Glomerular visceral epithelial cell (primary cell): Measurements from ENCODE around the gene RNF146.
"Not testable (repeated sequence)": the region's sequence is repeated elsewhere in the genome, so short reads cannot be mapped to it uniquely, and the experiment has no call there.

ENCODE experiments used
- DNase-seq: peaks from one replicate; pipeline ENCODE4 v3.0.0-alpha.2; 2016; ENCODE audit errors: extremely low spot score

The RNF146 gene, protein sequence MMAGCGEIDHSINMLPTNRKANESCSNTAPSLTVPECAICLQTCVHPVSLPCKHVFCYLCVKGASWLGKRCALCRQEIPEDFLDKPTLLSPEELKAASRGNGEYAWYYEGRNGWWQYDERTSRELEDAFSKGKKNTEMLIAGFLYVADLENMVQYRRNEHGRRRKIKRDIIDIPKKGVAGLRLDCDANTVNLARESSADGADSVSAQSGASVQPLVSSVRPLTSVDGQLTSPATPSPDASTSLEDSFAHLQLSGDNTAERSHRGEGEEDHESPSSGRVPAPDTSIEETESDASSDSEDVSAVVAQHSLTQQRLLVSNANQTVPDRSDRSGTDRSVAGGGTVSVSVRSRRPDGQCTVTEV

DNA sequence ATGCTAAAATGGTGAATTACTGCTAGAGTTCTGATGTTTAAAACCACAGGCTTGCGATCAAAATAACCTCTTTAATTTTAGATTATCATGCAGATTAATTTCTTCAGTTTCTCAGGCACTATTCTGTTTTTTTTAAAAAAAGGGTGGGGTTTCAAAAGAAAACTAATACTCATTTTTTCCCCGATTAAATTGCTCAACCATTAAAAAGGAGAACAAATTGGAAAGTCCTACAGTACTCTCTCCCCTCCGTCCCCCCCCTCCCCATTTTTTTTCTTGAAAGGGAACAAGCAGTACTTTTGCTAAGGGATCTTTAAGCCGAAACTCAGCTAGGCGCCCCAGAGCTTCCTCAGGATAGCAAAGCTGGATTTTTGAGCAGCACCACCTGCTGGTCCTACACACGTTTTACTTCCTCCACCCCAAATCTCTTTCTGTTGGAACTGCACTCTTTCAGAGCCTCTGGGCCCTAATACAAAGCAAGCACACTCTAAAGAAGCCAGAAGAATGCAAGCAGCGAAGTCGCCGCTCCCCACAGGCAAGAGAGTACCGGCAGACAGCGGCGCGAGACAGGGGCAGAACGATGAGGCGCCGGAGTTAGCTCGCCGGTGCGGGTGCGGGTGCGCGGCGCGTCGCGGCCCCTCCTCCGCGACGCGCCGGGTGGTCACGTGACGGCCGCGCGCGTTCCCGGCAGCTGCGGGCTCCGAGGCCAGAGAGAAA, at the start of gene RNF146:
Gene RNF146, plus strand, starts transcription at position 687 of the 714 bp plus-strand sequence. CDS start 13,475 bp downstream, outside the sequence.
- peak; percentile 84 for DNase-seq

- DNase-seq = no peak
These were observed 46.8 kb upstream of the RNF146 start for GRCh38 chr6:127219869-127220268.

GRCh38 chr6:127221201-127221600, 45.5 kb upstream of the RNF146 start:
- no peak for DNase-seq

DNA sequence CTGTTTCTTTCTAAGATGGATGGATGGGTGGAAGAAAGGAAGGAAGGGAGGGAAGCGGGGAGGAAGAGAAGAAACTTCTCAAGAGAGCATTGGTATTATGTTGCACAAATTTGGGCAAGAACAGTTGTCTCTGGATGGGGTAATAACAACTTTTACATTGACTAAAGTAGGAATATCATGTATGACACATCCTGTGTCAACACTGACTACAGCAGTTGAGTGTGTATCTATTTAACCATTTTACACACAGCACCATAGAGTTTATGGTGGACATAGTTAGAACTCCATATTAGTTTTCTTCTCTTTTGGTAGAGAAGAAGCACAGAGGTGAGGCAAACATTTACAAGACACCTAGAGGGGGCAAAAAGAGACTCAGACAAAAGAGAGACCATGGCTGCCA, 44.2 kb upstream of the RNF146 start:
- DNase-seq = no peak

DNA sequence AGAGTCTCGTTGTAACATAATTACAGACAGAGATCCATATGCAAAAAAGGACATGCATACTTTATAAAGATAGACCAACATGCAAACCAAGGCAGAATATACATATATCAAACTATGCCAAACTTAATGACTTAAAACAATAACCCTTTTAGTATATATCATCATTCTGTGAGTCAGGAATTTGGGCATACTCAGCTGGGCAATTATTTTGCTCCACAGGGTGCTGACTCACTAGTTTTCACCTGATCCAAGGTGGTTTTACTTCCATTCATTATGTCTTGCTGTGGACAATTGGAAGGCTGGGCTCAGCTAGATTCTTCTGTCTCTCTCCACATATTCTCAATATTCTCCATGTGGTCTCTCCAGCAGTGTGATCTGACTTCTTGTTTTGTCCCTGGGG, 41.2 kb upstream of the RNF146 start:
- no peak for DNase-seq

DNA sequence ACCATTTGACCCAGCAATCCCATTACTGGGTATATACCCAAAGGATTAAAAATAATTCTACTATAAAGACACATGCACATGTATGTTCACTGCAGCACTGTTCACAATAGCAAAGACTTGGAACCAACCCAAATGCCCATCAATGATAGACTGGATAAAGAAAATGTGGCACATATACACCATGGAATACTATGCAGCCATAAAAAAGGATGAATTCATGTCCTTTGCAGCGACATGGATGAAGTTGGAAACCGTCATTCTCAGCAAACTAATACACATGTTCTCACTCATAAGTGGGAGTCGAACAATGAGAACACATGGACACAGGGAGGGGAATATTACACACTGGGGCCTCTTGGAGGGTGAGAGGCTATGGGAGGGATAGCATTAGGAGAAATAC, 32.8 kb upstream of the RNF146 start:
- not testable (repeated sequence) for DNase-seq

DNA sequence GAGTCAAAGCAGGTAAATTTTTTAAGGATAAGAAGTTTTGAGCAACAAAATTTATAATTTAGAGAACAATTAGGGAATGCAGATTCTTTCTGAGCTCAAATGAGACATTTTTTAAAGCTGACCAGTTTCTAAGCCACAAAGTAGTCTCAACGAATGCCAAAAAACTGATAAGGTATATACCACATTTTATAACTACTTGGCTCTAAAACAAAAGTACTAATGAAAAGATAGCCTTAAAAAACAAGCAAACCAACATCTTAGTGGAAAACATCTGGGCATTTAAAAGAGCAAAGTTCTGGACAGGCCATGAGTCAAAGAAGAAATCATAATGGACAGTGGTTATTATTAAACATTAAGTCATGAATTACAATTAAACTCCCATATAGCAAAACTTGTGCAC, 23.2 kb upstream of the RNF146 start:
- DNase-seq = no peak

GRCh38 chr6:127247114-127248096, 19.3 kb upstream of the RNF146 start:
- no peak for DNase-seq

GRCh38 chr6:127249621-127250020, 17.0 kb upstream of the RNF146 start:
- no peak for DNase-seq

DNA sequence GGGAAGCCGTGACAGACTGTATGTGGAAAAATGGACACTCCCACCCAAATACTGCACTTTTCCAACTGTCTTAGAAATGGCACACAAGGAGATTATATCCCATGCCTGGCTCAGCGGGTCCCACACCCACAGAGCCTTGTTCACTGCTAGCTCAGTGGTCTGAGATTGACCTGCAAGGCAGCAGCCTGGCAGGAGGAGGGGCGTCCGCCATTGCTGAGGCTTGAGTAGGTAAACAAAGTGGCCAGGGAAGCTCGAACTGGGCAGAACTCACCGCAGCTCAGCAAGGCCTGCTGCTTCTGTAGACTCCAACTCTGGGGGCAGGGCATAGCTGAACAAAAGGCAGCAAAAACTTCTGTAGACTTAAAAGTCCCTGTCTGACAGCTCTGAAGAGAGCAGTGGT, 11.4 kb upstream of the RNF146 start:
- DNase-seq = no peak

DNA sequence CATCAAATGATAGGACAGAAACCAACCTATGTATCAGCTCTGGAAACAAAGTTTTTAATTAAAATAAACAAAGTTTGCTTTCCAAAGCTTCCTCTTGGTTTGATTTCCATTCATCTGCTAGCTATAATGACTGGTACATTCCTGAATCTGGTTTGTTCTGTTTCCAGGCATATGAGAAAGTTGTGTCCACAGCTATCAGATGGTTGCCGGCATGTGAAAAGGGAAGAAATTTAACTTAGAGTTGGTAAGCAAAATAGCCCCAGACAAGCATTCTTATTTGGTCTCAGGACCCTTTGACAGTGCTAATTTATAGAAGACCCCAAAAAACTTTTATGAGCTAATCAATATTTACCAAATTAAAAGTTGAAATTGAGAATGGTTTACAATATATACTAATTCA, 3.8 kb upstream of the RNF146 start:
- DNase-seq = no peak

DNA sequence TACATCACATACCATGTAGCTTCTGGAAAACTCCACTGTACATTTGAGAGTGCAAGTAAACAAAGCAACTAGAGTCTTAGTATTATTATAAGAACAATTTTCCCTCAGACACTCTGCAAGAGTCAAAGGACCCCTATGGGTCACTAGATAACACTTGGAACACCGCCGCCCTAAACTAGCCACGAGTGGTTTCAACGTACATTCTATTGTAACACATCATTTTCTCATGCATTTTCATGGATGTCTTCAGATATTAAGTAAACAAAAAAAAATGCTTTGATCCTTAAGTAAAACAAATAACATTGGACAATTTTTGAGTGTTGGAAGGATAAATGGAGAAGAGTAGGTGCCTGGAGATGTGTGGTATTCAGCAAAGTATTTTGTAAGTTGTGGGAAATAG, 3.2 kb upstream of the RNF146 start:
- no peak for DNase-seq

DNA sequence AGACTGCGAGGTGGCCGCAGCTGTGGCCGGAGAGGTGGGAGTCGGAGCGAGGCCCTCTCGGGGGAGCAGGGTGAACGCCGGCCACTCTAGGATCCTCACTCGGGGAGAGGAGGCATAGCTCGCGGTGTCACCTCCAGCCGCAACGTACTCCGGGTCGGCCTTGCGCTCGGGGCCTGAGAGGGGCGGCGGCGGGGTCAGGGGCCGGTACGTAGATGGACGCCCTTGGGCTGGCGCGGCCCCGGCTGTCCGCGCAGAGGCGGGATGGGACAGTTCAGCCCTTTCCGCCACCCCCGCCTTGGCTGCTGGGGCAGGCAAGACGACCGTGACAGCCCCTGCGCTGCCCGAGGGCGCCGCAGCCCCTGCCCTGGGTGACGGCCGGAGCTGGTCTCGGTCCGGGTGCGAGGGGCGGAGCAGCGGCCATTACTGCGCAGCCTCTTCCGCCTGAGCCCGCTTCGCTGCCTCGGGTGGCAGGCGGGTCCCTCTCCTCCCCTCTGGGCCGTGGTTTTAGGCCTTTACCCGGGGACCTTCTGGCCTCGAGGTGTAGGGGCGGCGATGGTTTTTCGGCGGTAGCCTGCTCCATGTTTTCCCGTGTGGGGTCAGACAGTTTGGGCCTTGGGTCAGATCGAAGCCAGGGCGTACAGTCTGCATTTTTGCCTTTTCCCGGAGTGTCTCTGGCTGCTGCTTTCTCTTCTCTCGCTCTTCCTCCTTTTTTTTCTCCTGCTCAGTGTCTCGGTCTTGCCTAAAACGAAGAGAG, 405 bp downstream of the RNF146 start:
- DNase-seq = peak; percentile 59

GRCh38 chr6:127267646-127268625, 1.3 kb downstream of the RNF146 start:
- DNase-seq = no peak

GRCh38 chr6:127272576-127272975, 5.9 kb downstream of the RNF146 start:
- no peak for DNase-seq

GRCh38 chr6:127273499-127273898, 6.8 kb downstream of the RNF146 start:
- no peak for DNase-seq

GRCh38 chr6:127276331-127276730, 9.7 kb downstream of the RNF146 start:
- DNase-seq = no peak

DNA sequence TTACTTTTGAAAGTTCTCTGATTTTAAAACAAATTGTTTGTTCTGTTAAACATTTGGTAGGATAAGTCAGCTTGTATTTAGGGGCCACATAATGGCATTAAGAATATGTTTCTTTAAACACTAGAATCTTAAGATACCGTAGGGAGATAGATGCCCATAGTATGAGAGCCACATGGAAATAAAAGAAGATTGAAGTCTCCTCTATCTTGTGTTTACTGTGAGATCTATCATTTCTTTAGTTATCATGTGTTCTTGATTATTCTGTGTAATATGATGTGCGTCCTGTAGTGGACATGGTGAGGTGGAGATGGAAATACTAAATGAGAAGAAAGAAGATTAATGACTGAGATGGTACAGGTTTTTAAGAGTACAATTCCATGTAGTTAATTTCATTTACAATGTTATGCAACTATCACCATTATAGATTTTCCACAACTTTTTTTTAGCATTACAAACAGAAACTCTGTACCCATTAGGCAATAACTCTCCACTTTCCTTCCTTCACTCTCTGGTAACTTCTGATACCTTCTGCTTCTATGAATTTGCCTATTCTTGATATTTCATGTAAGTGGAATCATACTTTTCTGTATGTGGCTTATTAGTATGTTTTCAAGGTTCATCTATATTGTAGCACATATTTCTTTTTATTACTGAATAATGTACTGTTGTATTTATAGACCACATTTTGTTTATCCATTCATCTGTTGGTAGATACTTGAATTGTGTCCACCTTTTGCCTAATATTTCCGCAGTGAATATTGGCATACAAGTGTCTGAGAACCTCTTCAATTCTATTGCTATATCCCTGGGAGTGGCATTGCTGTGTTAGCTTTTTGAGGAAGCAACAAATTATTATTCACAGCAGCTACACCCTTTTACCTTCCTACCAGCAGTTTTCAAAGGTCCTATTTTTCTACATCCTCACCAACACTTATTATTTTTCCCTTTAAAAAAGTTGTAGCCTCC, 11.5 kb downstream of the RNF146 start:
- DNase-seq = no peak

GRCh38 chr6:127279815-127280214, 13.2 kb downstream of the RNF146 start:
- DNase-seq = no peak
